Measurements from ENCODE around the gene KIR3DL1.
"Not testable (repeated sequence)": the region's sequence is repeated elsewhere in the genome, so short reads cannot be mapped to it uniquely, and the experiment has no call there.

KIR3DL1 gene

DNA sequence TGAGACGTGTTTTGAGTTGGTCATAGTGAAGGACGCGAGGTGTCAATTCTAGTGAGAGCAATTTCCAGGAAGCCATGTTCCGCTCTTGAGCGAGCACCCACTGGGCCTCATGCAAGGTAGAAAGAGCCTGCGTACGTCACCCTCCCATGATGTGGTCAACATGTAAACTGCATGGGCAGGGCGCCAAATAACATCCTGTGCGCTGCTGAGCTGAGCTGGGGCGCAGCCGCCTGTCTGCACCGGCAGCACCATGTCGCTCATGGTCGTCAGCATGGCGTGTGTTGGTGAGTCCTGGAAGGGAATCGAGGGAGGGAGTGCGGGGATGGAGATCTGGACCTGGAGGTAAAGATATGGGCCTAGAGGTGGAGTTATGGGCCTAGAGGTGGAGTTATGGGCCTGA lies at the start of gene KIR3DL1:
TSS of gene KIR3DL1 (plus strand) at position 218 of the 400 bp plus-strand sequence.
- not testable (repeated sequence) for DNase-seq (ENCODE audit: low read depth)

DNA sequence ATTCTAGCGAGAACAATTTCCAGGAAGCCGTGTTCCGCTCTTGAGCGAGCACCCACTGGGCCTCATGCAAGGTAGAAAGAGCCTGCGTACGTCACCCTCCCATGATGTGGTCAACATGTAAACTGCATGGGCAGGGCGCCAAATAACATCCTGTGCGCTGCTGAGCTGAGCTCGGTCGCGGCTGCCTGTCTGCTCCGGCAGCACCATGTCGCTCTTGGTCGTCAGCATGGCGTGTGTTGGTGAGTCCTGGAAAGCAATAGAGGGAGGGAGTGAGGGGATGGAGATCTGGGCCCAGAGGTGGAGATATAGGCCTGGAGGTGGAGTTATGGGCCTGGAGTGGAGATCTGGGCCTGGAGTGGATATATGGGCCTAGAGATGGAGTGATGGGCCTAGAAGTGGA lies 46.6 kb upstream of the KIR3DL1 start, which contains the start of gene KIR2DL1:
TSS of gene KIR2DL1 (plus strand) at position 148 of the 400 bp plus-strand sequence. CDS start at position 206, 58 bp downstream.
- not testable (repeated sequence) for DNase-seq (ENCODE audit: low read depth)

DNA sequence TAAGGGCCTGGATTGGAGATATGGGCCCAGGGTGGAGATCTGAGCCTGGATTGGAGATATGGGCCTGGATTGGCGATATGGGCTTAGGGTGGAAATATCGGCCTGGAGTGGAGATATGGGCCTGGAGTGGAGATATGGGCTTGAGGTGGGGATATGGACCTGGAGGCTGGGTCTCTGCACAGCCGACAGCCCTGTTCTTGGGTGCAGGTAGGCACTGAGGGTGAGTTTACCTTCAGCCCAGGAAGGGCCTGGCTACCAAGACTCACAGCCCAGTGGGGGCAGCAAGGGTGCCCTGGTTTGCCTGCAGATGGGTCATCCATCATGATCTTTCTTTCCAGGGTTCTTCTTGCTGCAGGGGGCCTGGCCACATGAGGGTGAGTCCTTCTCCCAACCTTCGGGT lies 45.8 kb upstream of the KIR3DL1 start:
- DNase-seq (ENCODE audit: low read depth): not testable (repeated sequence)

DNA sequence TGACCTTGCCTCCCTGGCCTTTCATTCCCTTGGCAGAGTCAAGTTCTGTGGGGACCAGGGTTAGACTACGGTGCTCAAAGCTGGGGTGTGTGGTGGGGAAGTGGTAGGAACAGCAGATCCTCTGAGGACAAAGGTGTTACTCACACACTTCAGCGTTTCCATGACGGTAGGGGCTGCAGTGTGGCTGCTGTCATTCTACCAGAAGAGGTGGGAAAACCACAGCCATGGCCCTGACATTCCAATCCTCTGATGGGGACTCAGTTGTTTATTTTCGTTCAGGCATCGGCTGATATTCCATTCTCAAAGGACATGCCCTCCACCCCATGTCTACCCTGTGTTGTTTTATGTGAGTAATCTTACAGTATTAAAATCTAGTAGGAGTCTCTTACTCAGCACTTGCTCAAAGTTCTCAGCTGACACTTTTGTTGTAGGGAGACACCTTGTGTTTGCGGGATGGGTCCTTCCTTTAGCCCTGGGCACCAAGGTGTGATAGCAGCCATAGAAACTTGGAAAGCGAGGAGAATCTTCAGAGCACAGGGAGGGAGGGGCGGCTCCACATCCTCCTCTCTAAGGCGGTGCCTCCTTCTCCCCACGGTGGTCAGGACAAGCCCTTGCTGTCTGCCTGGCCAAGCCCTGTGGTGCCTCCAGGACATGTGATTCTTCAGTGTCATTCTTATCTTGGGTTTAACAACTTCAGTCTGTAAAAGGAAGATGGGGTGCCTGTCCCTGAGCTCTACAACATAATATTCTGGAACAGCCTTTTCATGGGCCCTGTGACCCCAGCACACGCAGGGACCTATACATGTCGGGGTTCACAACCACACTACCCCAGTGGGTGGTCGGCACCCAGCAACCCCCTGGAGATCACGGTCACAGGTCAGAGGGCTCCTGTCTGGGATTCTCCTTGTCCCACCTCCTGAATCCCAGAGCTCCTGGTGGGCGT lies 45.0 kb upstream of the KIR3DL1 start:
- peak; percentile 1 for DNase-seq (ENCODE audit: low read depth)

DNA sequence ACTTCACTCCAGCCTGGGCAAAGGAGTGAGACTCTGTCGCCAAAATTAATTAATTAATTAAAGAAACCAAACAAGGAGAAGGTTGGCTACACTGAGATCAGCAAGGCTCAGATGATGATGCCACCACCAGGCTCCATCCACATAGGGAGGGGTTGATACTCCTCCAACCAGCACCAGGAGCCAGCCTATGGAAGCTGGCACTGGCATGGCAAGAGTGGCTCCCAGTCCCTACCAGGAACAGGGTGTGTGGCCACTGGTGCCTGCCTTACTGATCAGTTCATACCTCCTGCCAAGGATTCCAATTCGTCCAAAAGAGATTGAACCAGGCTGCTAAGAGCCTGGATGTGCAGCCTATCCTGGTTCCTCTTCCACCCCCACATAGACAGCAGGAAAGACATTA lies 43.6 kb upstream of the KIR3DL1 start:
- DNase-seq (ENCODE audit: low read depth): not testable (repeated sequence)

DNA sequence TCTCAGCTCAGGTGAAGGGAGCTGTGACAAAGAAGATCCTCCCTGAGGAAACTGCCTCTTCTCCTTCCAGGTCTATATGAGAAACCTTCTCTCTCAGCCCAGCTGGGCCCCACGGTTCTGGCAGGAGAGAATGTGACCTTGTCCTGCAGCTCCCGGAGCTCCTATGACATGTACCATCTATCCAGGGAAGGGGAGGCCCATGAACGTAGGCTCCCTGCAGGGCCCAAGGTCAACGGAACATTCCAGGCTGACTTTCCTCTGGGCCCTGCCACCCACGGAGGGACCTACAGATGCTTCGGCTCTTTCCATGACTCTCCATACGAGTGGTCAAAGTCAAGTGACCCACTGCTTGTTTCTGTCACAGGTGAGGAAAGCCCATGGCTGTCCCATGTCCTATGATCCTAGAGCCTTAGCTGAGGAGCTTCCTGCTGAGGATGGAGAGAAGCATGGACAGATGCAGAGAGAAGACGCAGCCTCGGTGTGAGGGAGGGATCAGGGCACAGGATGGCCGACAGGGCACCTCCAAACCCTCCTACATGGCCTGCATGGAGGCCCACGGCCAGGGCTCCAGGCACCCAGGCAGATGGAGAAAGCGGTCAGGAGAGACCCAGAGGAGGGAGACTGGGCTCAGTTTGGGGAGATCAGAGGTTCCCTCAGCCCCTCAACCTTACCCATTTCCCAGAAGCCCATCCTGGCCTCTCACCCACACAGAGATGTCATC lies 41.0 kb upstream of the KIR3DL1 start:
- not testable (repeated sequence) for DNase-seq (ENCODE audit: low read depth)

DNA sequence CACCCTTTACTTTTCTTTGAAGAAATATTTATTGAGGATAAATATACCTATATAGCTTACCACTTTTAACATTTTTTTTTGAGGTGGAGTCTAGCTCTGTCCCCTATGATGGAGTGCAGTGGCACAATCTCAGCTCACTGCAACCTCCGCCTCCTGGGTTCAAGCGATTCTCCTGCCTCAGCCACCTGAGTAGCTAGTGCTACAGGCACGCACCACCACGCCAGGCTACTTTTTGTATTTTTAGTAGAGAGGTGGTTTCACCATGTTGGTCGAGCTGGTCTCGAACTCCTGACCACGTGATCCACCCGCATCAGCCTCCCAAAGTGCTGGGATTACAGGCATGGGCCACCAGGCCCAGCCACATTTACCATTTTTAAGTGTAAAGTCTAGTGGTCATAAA lies 40.4 kb upstream of the KIR3DL1 start:
- DNase-seq (ENCODE audit: low read depth): not testable (repeated sequence)

DNA sequence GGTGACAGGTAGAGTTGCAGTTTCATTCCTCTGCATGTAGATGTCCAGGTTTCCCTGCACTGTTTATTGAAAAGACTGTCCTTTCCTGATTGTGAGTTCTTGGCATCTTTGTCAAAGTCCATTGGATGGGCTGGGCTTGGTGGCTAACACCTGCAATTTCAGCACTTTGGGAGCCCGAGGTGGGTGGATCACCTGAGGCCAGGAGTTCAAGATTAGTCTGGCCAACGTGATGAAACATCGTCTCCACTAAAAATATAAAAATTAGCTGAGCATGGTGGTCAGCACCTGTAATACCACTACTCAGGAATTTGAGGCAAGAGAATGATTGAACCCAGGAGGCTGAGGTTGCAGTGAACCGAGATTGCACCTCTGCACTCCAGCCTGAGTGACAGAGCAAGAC lies 38.4 kb upstream of the KIR3DL1 start:
- DNase-seq (ENCODE audit: low read depth): not testable (repeated sequence)

DNA sequence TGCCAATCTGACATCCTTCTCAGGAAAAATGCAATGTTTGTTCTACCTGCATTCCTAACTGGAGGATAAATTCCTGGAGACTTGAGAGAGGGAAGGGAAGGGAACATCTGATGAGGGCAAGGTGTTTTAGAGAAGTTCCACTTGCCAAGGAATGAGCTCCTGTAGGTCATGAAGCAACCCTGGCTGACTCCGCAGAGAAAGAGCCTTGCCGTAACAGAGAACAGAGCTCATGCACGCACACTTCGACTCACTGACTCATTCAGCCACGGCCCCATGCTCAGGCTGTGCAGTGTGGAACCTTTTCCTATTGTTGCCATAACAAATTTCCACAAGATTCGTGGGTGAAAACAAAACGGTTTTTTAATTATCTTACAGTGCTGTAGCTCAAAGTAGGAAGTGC lies 37.4 kb upstream of the KIR3DL1 start:
- DNase-seq (ENCODE audit: low read depth): not testable (repeated sequence)

DNA sequence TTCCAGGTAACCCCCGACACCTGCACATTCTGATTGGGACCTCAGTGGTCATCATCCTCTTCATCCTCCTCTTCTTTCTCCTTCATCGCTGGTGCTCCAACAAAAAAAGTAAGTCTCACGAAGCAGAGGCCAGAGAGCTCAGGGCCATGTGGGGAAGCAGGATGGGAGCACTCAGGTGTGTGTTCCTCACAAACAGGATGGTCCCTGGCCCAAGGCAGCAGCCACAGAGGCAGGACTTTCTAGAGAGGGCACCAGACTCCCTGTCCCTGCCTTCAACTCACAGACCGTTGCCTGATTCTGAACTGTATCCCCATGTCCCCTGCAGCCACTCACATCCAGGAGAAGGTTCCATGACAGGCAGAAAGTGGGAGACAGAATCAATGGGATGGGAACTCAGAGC lies 33.4 kb upstream of the KIR3DL1 start:
- DNase-seq (ENCODE audit: low read depth): not testable (repeated sequence)

DNA sequence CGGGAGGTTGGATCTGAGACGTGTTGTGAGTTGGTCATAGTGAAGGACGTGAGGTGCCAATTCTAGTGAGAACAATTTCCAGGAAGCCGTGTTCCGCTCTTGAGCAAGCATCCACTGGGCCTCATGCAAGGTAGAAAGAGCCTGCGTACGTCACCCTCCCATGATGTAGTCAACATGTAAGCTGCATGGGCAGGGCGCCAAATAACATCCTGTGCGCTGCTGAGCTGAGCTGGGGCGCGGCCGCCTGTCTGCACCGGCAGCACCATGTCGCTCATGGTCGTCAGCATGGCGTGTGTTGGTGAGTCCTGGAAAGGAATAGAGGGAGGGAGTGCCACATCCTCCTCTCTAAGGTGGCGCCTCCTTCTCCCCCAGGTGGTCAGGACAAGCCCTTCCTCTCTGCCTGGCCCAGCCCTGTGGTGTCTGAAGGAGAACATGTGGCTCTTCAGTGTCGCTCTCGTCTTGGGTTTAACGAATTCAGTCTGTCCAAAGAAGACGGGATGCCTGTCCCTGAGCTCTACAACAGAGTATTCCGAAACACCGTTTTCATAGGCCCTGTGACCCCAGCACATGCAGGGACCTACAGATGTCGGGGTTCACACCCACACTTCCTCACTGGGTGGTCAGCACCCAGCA lies 30.1 kb upstream of the KIR3DL1 start:
- not testable (repeated sequence) for DNase-seq (ENCODE audit: low read depth)

DNA sequence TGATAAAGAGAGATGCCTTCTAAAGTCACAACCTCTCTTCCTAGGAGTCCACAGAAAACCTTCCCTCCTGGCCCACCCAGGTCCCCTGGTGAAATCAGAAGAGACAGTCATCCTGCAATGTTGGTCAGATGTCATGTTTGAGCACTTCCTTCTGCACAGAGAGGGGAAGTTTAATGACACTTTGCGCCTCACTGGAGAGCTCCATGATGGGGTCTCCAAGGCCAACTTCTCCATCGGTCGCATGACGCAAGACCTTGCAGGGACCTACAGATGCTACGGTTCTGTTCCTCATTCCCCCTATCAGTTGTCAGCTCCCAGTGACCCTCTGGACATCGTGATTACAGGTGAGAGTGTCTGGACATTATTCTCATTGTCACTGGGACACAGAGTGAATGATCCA lies 28.1 kb upstream of the KIR3DL1 start:
- not testable (repeated sequence) for DNase-seq (ENCODE audit: low read depth)

DNA sequence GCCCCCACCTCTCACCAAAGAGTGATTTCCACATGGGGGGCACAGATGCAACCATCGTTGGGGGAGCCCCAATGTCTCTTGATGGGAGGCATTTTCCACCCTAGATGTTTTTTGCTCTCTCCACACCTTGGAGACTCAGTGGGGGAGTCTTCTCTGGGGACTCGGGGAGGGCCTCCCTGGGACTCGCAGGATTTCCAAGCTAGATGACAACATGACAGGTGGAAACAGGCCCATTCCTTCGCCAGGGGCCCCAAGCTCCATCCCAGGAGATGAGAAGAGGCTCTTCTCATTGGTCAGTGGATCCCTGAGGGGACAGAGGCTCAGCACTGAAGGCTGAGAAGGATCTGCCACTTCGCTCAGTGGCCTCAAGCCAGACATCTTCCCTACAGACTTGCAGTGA lies 25.6 kb upstream of the KIR3DL1 start:
- no peak for DNase-seq (ENCODE audit: low read depth)

DNA sequence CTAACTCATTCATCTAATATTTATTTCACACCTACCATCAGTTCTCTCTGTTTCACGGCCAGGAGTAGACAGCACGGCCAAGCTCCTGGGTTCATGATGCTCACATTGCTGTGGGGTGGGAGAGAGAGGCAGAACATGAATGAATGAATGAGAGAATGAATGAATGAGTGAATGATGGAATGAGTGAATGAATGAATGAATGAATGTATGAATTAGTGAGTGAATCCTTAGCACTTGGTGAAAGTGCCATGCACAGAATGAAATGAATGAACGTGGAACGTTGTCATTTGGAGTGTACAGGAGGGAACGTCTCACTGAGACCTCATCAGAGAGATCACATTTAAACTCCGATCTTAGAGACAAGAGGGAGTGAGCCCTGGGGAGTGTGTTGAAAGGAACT lies 24.8 kb upstream of the KIR3DL1 start:
- no peak for DNase-seq (ENCODE audit: low read depth)

DNA sequence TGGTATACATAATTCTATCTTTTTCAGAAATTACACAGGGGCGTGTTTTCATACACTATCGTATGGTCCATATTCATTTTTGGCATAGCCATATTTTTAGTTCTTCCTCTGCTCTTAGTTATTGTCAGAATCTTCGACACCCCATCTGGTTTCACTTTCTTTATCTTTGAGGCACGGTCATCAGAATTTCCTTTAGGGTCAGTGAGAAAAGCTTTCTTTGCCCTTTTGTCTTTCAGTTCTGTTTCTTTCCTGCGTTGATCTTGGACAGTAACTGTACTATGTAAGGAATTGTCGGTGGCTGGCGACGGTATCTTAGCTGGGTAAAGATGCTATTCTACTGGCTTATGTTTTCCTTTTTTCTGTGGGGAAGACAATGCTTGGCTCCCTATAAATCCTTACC lies 23.5 kb upstream of the KIR3DL1 start:
- no peak for DNase-seq (ENCODE audit: low read depth)

DNA sequence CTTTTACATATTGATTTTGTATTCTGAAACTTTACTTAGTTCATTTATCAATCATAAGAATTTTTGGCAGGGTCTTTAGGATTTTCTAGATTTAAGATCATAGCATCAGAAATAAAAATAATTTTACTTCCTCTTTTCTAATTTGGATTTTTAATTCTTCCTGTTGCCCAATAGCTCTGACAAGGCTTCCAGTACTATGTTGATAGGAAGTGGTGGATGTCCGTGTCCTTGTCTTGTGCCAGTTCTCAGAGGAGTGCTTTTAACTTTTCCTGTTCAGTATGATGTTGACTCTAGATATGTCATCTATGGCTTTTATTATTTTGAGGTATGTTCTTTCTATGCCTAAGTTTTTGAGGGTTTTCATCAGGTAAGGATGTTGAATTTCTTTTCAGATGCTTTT lies 20.5 kb upstream of the KIR3DL1 start:
- DNase-seq (ENCODE audit: low read depth): no peak

DNA sequence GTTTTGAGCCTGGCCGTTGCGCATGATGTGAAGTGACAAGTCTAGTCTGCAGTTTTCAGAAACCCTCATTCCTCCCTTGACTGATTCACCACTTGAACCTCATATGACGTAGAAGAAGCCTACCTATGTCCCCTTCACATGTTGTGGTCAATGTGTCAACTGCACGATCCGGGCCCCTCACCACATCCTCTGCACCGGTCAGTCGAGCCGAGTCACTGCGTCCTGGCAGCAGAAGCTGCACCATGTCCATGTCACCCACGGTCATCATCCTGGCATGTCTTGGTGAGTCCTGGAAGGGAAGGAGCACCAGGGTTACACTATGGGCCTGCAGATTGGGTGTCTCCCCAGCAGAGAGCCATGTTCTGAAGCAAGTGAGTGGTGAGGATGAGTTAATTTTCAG lies 12.9 kb upstream of the KIR3DL1 start, which contains the start of gene KIR2DL4:
TSS of gene KIR2DL4 (plus strand) at position 201 of the 400 bp plus-strand sequence. CDS start at position 243, 42 bp downstream.
- DNase-seq (ENCODE audit: low read depth): peak; percentile 7

DNA sequence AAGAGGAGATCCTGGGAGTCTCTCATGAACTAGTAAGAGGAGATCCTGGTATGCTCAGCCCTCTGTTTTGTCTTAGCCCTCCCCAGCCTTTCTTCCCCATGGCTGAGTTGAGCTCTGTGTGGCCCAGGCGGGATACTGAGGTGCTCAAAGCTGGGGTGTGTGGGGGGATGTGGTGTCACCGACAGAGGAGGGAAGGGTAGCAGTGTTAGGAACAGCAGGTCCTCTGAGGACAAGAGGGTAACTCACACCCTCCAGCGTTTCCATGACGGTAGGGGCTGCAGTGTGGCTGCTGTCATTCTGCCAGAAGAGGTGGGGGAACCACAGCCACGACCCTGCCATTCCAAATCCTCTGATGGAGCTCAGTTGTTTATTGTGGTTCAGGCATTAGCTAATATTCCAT lies 12.2 kb upstream of the KIR3DL1 start:
- no peak for DNase-seq (ENCODE audit: low read depth)

DNA sequence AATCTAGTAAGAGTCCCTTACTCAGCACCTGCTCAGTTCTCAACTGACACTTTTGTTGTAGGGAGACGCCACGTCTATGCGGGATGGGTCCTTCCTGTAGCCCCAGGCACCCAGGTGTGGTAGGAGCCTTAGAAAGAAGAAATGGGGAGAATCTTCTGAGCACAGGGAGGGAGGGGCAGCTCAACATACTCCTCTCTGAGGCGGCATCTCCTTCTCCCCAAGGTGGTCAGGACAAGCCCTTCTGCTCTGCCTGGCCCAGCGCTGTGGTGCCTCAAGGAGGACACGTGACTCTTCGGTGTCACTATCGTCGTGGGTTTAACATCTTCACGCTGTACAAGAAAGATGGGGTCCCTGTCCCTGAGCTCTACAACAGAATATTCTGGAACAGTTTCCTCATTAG lies 11.7 kb upstream of the KIR3DL1 start:
- DNase-seq (ENCODE audit: low read depth): no peak

DNA sequence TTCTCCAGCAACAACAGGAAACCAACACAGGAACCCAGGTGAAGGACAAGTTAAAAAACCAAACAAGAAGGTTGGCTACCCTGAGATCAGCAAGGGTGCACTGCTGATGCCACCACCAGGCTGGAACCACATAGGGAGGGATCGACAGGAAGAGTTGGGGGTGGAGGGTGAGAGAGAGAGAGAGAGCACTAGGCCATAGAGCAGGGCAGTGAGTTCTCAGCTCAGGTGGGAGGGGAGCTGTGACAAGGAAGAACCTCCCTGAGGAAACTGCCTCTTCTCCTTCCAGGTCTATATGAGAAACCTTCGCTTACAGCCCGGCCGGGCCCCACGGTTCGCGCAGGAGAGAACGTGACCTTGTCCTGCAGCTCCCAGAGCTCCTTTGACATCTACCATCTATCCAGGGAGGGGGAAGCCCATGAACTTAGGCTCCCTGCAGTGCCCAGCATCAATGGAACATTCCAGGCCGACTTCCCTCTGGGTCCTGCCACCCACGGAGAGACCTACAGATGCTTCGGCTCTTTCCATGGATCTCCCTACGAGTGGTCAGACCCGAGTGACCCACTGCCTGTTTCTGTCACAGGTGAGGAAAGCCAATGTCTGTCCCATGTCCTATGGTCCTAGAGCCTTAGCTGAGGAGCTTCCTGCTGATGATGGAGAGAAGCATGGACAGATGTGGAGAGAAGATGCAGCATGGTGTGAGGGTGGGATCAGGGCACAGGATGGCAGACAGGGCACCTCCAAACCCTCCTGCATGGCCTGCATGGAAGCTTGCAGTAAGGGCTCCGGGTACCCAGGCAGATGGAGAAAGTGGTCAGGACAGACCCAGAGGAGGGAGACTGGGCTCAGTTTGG lies 10.4 kb upstream of the KIR3DL1 start:
- DNase-seq (ENCODE audit: low read depth): no peak

DNA sequence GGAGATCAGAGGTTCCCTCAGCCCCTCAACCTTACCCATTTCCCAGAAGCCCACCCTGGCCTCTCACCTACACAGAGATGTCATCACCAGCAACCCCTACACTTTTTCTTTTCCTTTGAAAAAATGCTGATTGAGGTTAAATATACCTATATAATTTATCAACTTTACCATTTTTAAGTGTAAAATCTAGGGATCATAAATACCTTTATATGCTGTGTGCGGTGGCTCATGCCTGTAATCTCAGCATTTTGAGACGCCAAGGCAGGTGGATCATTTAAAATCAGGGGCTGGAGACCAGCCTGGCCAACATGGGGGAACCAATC lies 9.8 kb upstream of the KIR3DL1 start:
- no peak for DNase-seq (ENCODE audit: low read depth)

DNA sequence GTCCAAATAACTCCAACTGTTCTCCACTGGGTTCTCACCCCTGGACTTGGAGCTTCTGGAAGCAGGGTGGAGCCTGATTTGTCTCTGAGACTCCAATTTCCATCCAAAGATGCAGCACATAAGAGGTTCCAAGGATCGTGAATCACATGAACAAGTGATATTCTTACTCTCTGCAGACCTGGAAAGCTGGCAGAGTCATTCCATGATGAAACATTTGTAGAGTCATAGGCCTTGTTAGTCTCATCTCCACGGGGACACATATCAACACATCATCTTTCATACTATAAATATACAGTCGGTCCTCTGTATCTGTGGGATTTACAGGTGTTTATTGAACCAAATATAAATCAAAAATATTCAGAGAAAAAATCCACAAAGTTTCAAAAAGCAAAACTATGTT lies 1.7 kb upstream of the KIR3DL1 start:
- not testable (repeated sequence) for DNase-seq (ENCODE audit: low read depth)

Measured in stimulated activated CD8-positive, alpha-beta memory T cell treated with anti-CD3 and anti-CD28 coated beads, Interleukin-12 subunit alpha, Interleukin-12 subunit beta, amount 100 ng/mL, for 1 hour (primary cell).